Measurements from ENCODE around the gene EPM2AIP1. TPM values are rescaled to one million over a fixed set of nuclear protein-coding genes. Genes with fewer than 3 reads are reported as not detected.

EPM2AIP1 gene
- polyA plus RNA-seq, 1 donor from 2014 or later = 41.4 TPM

GRCh38 chr3:37029111-37029510, 36.2 kb upstream of the EPM2AIP1 start:
- Histone ChIP-seq H3K79me2 (replicated peaks; ENCODE audit: insufficient read depth, low read length) (no peaks in the 10 kb centered on the region), H3K9me3 (ENCODE audit: low read length) (no peaks in the 10 kb centered on the region), H3K27me3 (ENCODE audit: insufficient read depth, low read depth, low read length) (no peaks in the 10 kb centered on the region), H3K9ac (ENCODE audit: low read length) (no peak overlapping the region), H2AFZ (ENCODE audit: low read depth, low read length) (no peak overlapping the region), H3F3A (ENCODE audit: insufficient read depth, low read length, poor library complexity, severe bottlenecking) (no peaks in the 10 kb centered on the region), H3K9me2 (ENCODE audit: insufficient read depth, low read length) (no peaks in the 10 kb centered on the region), H3K27ac (ENCODE audit: low read length) (no peak overlapping the region), H3K4me3 (ENCODE audit: low read length) (no peak overlapping the region), H3K36me3 (ENCODE audit: insufficient read depth, low read length) (peaks cover 14% of the 10 kb centered on the region), H3K4me2 (ENCODE audit: low read length) (no peak overlapping the region), H4K20me1 (ENCODE audit: insufficient read depth) (no peaks in the 10 kb centered on the region)
- TF ChIP-seq MXI1 (conservative IDR thresholded peaks at IDR 0.05; ENCODE audit: poor library complexity, severe bottlenecking) (no peak), POLR2AphosphoS5 (IDR thresholded peaks at IDR 0.05) (no peak), CTCF (IDR thresholded peaks at IDR 0.05; ENCODE audit: poor library complexity, severe bottlenecking) (no peak), TAF1 (IDR thresholded peaks at IDR 0.05; ENCODE audit: low read depth) (no peak), EP300 (conservative IDR thresholded peaks at IDR 0.05; ENCODE audit: poor library complexity, severe bottlenecking) (no peak), RAD21 (conservative IDR thresholded peaks at IDR 0.05) (no peak), REST (IDR thresholded peaks at IDR 0.05; ENCODE audit: borderline replicate concordance) (no peak), SMC3 (conservative IDR thresholded peaks at IDR 0.05; ENCODE audit: poor library complexity) (no peak), EZH2 (IDR thresholded peaks at IDR 0.05; ENCODE audit: borderline replicate concordance, insufficient read depth, low read length, poor library complexity, severe bottlenecking) (no peak)

GRCh38 chr3:37028329-37028728, 35.4 kb upstream of the EPM2AIP1 start:
- no peaks in the 10 kb centered on the region for H4K20me1 ChIP-seq (ENCODE audit: insufficient read depth)
- no peak overlapping the region for H3K9ac ChIP-seq (ENCODE audit: low read length)
- TF ChIP-seq POLR2AphosphoS5 (IDR thresholded peaks at IDR 0.05) = no peak
- TF ChIP-seq RAD21 (conservative IDR thresholded peaks at IDR 0.05) = no peak
- TF ChIP-seq TAF1 (IDR thresholded peaks at IDR 0.05; ENCODE audit: low read depth) = no peak
- TF ChIP-seq MXI1 (conservative IDR thresholded peaks at IDR 0.05; ENCODE audit: poor library complexity, severe bottlenecking) = no peak
- no peak for TF ChIP-seq SMC3 (conservative IDR thresholded peaks at IDR 0.05; ENCODE audit: poor library complexity)
- no peak for TF ChIP-seq EP300 (conservative IDR thresholded peaks at IDR 0.05; ENCODE audit: poor library complexity, severe bottlenecking)
- no peak for TF ChIP-seq EZH2 (IDR thresholded peaks at IDR 0.05; ENCODE audit: borderline replicate concordance, insufficient read depth, low read length, poor library complexity, severe bottlenecking)
- TF ChIP-seq CTCF (IDR thresholded peaks at IDR 0.05; ENCODE audit: poor library complexity, severe bottlenecking) = no peak
- no peak for TF ChIP-seq REST (IDR thresholded peaks at IDR 0.05; ENCODE audit: borderline replicate concordance)
- H3K27me3 ChIP-seq (ENCODE audit: insufficient read depth, low read depth, low read length) = no peaks in the 10 kb centered on the region
- no peak overlapping the region for H3K27ac ChIP-seq (ENCODE audit: low read length)
- H3K4me3 ChIP-seq (ENCODE audit: low read length) = no peak overlapping the region
- no peak overlapping the region for H2AFZ ChIP-seq (ENCODE audit: low read depth, low read length)
- peaks cover 18% of the 10 kb centered on the region for H3K36me3 ChIP-seq (ENCODE audit: insufficient read depth, low read length)
- H3K9me2 ChIP-seq (ENCODE audit: insufficient read depth, low read length) = no peaks in the 10 kb centered on the region
- H3F3A ChIP-seq (ENCODE audit: insufficient read depth, low read length, poor library complexity, severe bottlenecking) = no peaks in the 10 kb centered on the region
- no peaks in the 10 kb centered on the region for H3K9me3 ChIP-seq (ENCODE audit: low read length)
- H3K79me2 ChIP-seq (replicated peaks; ENCODE audit: insufficient read depth, low read length) = no peaks in the 10 kb centered on the region
- H3K4me2 ChIP-seq (ENCODE audit: low read length) = no peak overlapping the region

Measured in neural cell (in vitro differentiated cells).